WTC11 (cell line): ENCODE data around the gene EFS.

Experiments
- ATF3 ChIP-seq: sonication (generic); formaldehyde crosslinking; conservative IDR thresholded peaks from 2 replicates; pipeline ENCODE4 v1.8.1; 2022; ENCODE audit warnings: mild to moderate bottlenecking, missing genetic modification reagents
- CTCF ChIP-seq: fragments of 200-600 bp; IDR thresholded peaks from 2 replicates; pipeline ENCODE4 v1.8.0; 2022; ENCODE audit warnings: antibody characterized with exemption
- EMX1 ChIP-seq: fragments of 250-450 bp; sonication (Bioruptor Pico); IDR thresholded peaks from 2 replicates; pipeline ENCODE4 v1.8.0; 2021; ENCODE audit warnings: mild to moderate bottlenecking
- JUN ChIP-seq: sonication (generic); formaldehyde crosslinking; IDR thresholded peaks from 2 replicates; pipeline ENCODE4 v1.8.0; 2023; ENCODE audit warnings: mild to moderate bottlenecking, missing genetic modification reagents
- MAX ChIP-seq: sonication (generic); formaldehyde crosslinking; IDR thresholded peaks from 2 replicates; pipeline ENCODE4 v1.8.0; 2022; ENCODE audit warnings: mild to moderate bottlenecking, missing genetic modification reagents
- MLX ChIP-seq: sonication (generic); formaldehyde crosslinking; IDR thresholded peaks from 2 replicates; pipeline ENCODE4 v1.8.1; 2023; ENCODE audit warnings: mild to moderate bottlenecking, missing genetic modification reagents, moderate library complexity
- NFE2L1 ChIP-seq: sonication (generic); formaldehyde crosslinking; IDR thresholded peaks from 2 replicates; pipeline ENCODE4 v1.8.1; 2023; ENCODE audit warnings: missing genetic modification reagents
- NR2C2 ChIP-seq: sonication (generic); formaldehyde crosslinking; IDR thresholded peaks from 2 replicates; pipeline ENCODE4 v1.8.0; 2022; ENCODE audit warnings: mild to moderate bottlenecking, missing genetic modification reagents
- SMAD3 ChIP-seq: sonication (generic); formaldehyde crosslinking; IDR thresholded peaks from 2 replicates; pipeline ENCODE4 v1.8.0; 2022; ENCODE audit warnings: missing genetic modification reagents, mild to moderate bottlenecking, borderline replicate concordance
- TCF7 ChIP-seq: sonication (generic); formaldehyde crosslinking; IDR thresholded peaks from 2 replicates; pipeline ENCODE4 v1.8.0; 2022; ENCODE audit warnings: mild to moderate bottlenecking, low read depth, missing genetic modification reagents, moderate library complexity
- USF2 ChIP-seq: sonication (generic); formaldehyde crosslinking; IDR thresholded peaks from 2 replicates; pipeline ENCODE4 v1.8.1; 2023; ENCODE audit warnings: mild to moderate bottlenecking, missing genetic modification reagents, moderate library complexity
- ZNF423 ChIP-seq: fragments of 250-450 bp; sonication (Bioruptor Pico); IDR thresholded peaks from 2 replicates; pipeline ENCODE4 v2.1.2; 2022; ENCODE audit warnings: mild to moderate bottlenecking, moderate library complexity
- ZNF532 ChIP-seq: fragments of 250-450 bp; sonication (Bioruptor Pico); IDR thresholded peaks from 2 replicates; pipeline ENCODE4 v1.9.0; 2021; ENCODE audit warnings: mild to moderate bottlenecking, borderline replicate concordance

- TF ChIP-seq CTCF (no peak), MLX (CRISPR knock-in tag) (no peak), JUN (no peak), ZNF423 (CRISPR knock-in tag) (no peak), USF2 (CRISPR knock-in tag) (no peak), ZNF532 (CRISPR knock-in tag) (no peak), MAX (CRISPR knock-in tag) (no peak), ATF3 (no peak), EMX1 (CRISPR knock-in tag) (no peak), NFE2L1 (CRISPR knock-in tag) (no peak), TCF7 (CRISPR knock-in tag) (no peak), SMAD3 (CRISPR knock-in tag) (no peak), NR2C2 (CRISPR knock-in tag) (no peak)
Measured at GRCh38 chr14:23408307-23408630, 43.3 kb upstream of the EFS start.
